Bronchial epithelial cell (primary cell): ENCODE measurements around the gene CPNE4. TPM values are rescaled to one million over a fixed set of nuclear protein-coding genes. Genes with fewer than 3 reads are reported as not detected.

Source experiments
- DNase-seq: peaks from one replicate; pipeline ENCODE4 v3.0.0-alpha.2; 2010; ENCODE audit warnings: low read depth
- FAIRE-seq: peaks from 2 replicates; lab custom pipeline; 2011; peaks lifted over from hg19 to GRCh38; lab: Jason Lieb, UNC
- H3K27me3 ChIP-seq: 2 replicates; pipeline ENCODE4 v1.5.1; 2011; ENCODE audit warnings: low read length; ENCODE audit not compliant: control insufficient read depth, insufficient read depth
- H3K36me3 ChIP-seq: 2 replicates; pipeline ENCODE4 v1.5.1; 2011; ENCODE audit warnings: low read length; ENCODE audit not compliant: control insufficient read depth, insufficient read depth
- H3K4me3 ChIP-seq: 2 replicates; pipeline ENCODE4 v1.5.1; 2011; ENCODE audit warnings: mild to moderate bottlenecking, low read depth, low read length, control low read depth
- total RNA-seq: library from RNA; depleted of rRNA; stranded (reverse); fragments of >200 nt; gene quantifications from 2 replicates; pipeline ENCODE4 v1.2.1, GENCODE V29; 2014
- TF ChIP-seq, protein P1 (sequence below): IDR thresholded peaks from 2 replicates; pipeline ENCODE4 v1.5.1; 2011; ENCODE audit warnings: mild to moderate bottlenecking, moderate library complexity, low read length, control low read depth, inconsistent platforms; ENCODE audit not compliant: insufficient read depth, severe bottlenecking

Gene CPNE4
- total RNA-seq, 1 donor from 2014 or later = under 0.01 TPM

DNA sequence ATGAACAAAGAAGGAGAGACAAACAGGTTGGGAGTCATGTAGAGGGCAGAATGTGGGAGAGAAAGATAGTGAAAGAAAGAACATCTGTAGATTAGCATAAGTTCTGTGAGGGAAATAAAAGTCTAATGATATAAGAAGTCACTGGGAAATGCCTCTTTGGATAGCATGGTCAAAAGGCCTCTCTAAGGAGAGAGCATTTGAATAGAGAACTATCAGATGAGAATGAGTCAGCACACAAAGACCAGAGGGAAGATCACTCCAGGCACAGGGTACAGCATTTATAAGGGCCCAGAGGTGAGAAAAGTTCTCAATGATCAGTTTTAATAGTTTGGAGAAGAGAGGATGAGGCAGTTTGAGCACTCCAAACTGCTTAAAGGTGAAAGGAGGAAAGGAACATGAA lies 7.9 kb upstream of the CPNE4 start:
- no peak for DNase-seq
- no peaks in the 10 kb centered on the region for H3K36me3 ChIP-seq
- TF ChIP-seq, protein P1, sequence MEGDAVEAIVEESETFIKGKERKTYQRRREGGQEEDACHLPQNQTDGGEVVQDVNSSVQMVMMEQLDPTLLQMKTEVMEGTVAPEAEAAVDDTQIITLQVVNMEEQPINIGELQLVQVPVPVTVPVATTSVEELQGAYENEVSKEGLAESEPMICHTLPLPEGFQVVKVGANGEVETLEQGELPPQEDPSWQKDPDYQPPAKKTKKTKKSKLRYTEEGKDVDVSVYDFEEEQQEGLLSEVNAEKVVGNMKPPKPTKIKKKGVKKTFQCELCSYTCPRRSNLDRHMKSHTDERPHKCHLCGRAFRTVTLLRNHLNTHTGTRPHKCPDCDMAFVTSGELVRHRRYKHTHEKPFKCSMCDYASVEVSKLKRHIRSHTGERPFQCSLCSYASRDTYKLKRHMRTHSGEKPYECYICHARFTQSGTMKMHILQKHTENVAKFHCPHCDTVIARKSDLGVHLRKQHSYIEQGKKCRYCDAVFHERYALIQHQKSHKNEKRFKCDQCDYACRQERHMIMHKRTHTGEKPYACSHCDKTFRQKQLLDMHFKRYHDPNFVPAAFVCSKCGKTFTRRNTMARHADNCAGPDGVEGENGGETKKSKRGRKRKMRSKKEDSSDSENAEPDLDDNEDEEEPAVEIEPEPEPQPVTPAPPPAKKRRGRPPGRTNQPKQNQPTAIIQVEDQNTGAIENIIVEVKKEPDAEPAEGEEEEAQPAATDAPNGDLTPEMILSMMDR = no peak
- no peak overlapping the region for H3K4me3 ChIP-seq
- FAIRE-seq = no peak
- no peaks in the 10 kb centered on the region for H3K27me3 ChIP-seq

DNA sequence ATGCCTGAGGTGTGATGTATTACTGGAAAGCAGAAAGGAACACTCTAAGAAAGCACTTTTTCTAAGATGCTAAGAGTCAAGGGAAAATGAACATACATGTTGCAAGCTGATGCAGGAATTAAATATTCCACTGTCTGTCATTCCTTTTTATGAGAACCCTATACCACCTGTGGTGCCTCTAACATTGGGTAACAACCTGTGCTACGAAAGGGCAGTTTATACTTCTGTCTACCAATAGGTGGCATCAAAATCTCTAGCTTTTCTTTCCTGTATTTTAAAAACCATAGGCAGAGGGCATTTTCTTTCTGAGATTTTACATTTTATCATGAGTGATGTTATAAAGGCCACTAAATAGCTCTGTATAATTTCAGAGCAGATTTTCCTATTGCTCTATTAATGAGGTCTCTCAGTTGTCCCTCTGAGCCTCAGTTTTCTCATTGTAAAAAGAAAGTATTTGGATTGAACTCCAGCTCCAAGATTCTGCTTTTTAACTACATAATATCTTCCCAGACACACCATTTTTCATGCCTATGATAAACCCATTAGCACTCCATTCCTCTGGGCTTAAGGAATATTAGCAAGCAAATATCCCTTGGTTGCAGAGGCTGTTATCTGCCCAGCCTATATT lies 3.5 kb upstream of the CPNE4 start:
- FAIRE-seq = no peak
- TF ChIP-seq, protein P1 = peak; percentile 50
- Histone ChIP-seq H3K36me3 (no peaks in the 10 kb centered on the region), H3K4me3 (no peak overlapping the region), H3K27me3 (peaks cover 13% of the 10 kb centered on the region)
- DNase-seq = peak; percentile 52

DNA sequence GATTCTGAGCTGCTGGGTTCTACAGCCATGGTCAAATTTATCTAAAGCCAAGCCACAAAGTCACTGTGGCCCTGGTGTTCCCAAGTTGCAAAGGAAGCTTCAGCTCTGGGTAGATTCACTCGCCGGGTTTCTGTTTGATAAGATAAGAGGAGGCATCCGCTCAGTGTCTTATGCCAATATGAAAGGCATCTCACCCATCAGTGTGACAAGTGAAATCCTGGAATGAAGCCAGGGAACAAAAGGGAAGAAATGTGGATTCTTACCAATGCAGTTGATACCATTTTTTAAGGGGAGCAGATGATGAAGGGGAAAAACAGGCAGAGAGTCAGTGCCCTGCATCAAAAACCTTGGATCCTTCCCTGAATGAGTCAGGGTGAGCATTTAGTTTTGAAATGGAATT lies 2.8 kb upstream of the CPNE4 start:
- no peaks in the 10 kb centered on the region for H3K36me3 ChIP-seq
- H3K27me3 ChIP-seq = peaks cover 14% of the 10 kb centered on the region
- FAIRE-seq = no peak
- TF ChIP-seq, protein P1 = no peak
- no peak overlapping the region for H3K4me3 ChIP-seq
- DNase-seq = no peak

DNA sequence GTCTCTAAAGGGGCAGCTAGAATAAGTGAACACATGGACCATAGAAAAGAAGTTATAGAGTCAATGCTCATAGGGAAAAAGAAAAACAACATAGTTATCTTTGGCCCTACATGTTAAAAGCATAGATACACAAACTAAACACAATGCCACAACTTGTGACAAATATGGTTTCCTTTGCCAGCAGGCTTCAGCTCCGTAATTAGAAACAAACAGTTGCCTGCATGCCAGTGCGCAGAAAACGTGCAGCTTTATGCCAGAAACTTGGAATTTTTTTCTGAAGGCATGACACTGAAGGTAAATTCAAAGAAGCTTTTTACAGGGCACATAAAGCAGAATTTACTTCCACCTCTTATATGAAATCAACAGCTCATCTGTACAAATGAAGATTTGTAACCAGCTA lies 2.2 kb upstream of the CPNE4 start:
- FAIRE-seq (no peak), DNase-seq (no peak)
- Histone ChIP-seq H3K27me3 (peaks cover 14% of the 10 kb centered on the region), H3K4me3 (no peak overlapping the region), H3K36me3 (no peaks in the 10 kb centered on the region)
- TF ChIP-seq, protein P1 = no peak

DNA sequence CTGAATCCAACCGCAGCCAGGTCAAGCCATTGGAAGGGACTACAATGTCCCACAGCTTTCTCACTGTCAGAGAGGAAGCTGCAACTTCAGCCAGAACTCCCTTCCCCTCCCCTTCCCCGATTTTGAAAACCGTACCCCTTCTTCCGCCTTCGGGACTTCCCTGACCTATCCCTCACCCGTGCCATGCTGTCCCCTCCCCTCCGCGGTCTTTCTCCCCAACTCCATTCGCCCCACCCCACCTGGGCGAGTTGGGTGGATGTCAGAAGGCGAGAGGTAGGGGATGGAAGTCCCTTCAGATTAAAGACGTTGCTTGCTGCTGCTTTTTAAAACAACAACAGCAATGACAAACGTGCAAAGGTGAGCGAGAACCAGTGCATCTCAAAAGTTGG lies 723 bp downstream of the CPNE4 start:
- FAIRE-seq (no peak), DNase-seq (no peak)
- Histone ChIP-seq H3K4me3 (no peak overlapping the region), H3K27me3 (peaks cover 14% of the 10 kb centered on the region), H3K36me3 (no peaks in the 10 kb centered on the region)
- TF ChIP-seq, protein P1 = no peak

DNA sequence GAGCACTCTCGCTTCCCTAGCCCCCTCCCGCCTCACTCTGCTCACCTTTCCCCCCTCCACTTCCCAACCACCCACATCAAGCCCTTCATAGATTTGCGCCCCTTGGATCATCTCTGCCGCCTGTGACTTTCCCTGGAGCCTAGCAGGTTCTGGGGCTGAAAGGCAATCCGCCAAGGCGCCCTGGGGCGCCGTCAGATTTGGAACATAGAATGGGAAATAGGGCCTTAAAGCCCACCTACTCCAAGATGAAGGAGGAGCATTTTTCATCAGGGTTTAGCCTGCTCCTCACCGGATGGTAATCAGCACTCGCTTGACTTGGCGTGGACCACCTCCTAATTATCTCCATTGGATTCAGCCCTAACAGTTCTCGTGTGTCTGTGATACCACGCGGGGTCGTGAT lies 1.3 kb downstream of the CPNE4 start:
- TF ChIP-seq, protein P1 = no peak
- H3K36me3 ChIP-seq = no peaks in the 10 kb centered on the region
- DNase-seq (no peak), FAIRE-seq (no peak)
- H3K4me3 ChIP-seq = no peak overlapping the region
- peaks cover 14% of the 10 kb centered on the region for H3K27me3 ChIP-seq
